Measurements from ENCODE around the gene OR13C8. TPM values are rescaled to one million over a fixed set of nuclear protein-coding genes. Genes with fewer than 3 reads are reported as not detected.
"Not testable (repeated sequence)": the region's sequence is repeated elsewhere in the genome, so short reads cannot be mapped to it uniquely, and the experiment has no call there.

Gene OR13C8, protein sequence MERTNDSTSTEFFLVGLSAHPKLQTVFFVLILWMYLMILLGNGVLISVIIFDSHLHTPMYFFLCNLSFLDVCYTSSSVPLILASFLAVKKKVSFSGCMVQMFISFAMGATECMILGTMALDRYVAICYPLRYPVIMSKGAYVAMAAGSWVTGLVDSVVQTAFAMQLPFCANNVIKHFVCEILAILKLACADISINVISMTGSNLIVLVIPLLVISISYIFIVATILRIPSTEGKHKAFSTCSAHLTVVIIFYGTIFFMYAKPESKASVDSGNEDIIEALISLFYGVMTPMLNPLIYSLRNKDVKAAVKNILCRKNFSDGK
- total RNA-seq: not detected
- long read RNA-seq: 0 reads

- DNase-seq (no peak), ATAC-seq (peak; percentile 22)
- intact Hi-C loops (cut with DNase I, micrococcal nuclease): no loop called here
Measured at GRCh38 chr9:104568868-104569267, at the start of gene OR13C8. Gene OR13C8, plus strand, starts transcription at chr9:104569168. Its CDS starts 0 bp downstream, at chr9:104569168.

DNA sequence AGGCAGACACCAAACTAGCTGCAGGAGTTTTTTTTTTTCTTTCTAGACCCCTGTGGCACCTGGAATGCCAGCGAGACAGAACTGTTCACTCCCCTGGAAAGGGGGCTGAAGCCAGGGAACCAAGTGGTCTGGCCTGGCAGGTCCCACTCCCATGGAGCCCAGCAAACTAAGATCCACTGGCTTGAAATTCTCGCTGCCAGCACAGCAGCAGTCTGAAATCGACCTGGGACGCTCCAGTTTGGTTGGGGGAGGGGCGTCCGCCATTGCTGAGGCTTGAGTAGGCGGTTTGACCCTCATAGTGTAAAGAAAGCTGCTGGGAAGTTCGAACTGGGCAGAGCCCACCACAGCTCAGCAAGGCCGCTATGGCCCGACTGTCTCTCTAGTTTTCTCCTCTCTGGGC, 48.7 kb upstream of the OR13C8 start:
- intact Hi-C loops (cut with DNase I, micrococcal nuclease); DNase-seq; ATAC-seq: not testable (repeated sequence)

- no peak for DNase-seq
- ATAC-seq: no peak
- intact Hi-C loops (cut with DNase I, micrococcal nuclease): no loop called here
Measured at GRCh38 chr9:104527109-104527508, 41.9 kb upstream of the OR13C8 start, which contains the start of gene OR13C4. Gene OR13C4, minus strand, starts transcription at chr9:104527209. Its CDS starts 0 bp downstream, at chr9:104527209.

DNA sequence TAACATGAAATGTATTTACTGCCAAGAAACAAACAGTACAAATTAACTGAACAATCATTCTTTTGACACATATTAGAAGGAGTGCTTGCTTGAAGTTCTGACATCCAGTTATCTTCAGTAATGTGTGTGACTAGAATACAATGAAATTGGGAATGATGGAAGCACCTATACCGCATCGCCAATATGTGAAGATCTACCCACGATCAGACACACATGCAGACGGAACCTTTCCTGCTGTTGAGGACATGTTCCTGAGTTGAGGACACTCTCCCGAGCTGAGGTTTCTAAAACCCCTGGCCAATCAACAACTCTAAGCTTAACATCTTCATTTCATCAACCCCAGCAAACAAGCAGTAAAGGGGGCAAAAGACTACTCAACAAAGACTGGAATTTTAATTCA, 32.2 kb upstream of the OR13C8 start, which contains the start of gene OR13C3:
Gene OR13C3 (minus strand): TSS at position 101 of the 400 bp plus-strand sequence. CDS start 133 bp downstream, outside the sequence.
- intact Hi-C loops (cut with DNase I, micrococcal nuclease): no loop called here
- DNase-seq (no peak), ATAC-seq (no peak)

DNA sequence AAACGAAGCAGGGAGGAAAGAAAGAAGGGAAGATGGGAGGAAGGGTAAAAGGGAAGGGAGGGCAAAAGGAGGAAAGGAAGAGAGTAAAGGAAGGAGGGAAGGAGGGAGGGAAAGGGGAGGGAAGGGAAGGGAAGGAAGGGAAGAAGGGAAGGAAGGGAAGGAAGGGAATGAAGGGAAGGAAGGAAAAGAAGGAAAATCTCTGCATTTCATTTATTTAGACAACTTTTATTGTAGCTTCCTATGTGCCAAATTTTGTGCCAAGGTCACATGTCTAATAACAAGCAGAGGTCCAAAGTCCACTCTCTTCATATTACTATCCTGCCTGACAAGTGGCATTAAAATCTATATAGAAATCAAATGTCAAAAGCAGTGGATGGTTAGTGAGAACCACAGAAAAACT, 29.7 kb upstream of the OR13C8 start:
- ATAC-seq (no peak), DNase-seq (no peak)
- intact Hi-C loops (cut with DNase I, micrococcal nuclease): no loop called here

GRCh38 chr9:104544644-104545043, 24.3 kb upstream of the OR13C8 start:
- intact Hi-C loops (cut with DNase I, micrococcal nuclease): no loop called here
- DNase-seq (no peak), ATAC-seq (no peak)

- intact Hi-C loops (cut with DNase I, micrococcal nuclease): no loop called here
- ATAC-seq (no peak), DNase-seq (no peak)
Measured at GRCh38 chr9:104553261-104553660, 15.7 kb upstream of the OR13C8 start.

GRCh38 chr9:104555521-104555920, 13.4 kb upstream of the OR13C8 start:
- no peak for DNase-seq
- intact Hi-C loops (cut with DNase I, micrococcal nuclease): no loop called here
- ATAC-seq: no peak

DNA sequence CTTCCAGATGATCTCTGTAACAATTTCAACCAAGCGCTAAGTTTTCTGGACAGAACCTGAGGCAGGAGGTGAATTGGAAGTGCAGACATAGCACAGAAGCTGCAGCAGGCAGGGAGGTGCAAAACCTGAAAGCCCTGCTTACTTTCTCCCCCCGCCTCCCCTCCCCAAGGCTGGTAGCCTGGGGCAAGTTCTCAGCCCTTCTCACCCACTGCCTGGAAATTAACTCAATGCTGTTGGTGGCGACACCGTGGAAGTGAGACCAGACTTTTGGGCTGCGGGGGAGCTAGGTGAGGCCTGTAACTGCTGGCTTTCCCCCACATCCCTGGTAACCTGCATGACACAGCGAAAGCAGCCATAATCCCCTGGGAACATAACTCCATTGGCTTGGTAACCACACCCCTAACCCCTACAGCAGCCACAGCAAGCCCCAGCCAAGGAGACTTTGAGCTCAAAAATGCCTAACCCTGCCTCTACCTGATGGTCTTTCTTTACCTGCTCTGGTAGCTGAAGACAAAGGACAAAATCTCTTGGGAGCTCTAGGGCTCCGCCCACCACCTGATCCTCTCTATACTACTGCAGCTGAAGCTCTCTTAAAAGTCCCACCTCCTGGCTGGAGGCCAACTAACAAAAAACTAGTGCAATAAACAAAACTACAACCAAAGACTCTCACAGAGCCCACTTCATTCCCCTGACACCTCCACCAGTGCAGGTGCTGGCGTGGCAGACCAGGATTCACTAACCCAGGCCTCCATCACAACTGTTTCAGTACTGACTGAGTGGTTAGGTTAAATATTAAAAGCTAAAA, 11.9 kb upstream of the OR13C8 start:
- no peak for DNase-seq
- intact Hi-C loops (cut with DNase I, micrococcal nuclease): no loop called here
- no peak for ATAC-seq

GRCh38 chr9:104564358-104564757, 4.6 kb upstream of the OR13C8 start:
- ATAC-seq: no peak
- no peak for DNase-seq
- intact Hi-C loops (cut with DNase I, micrococcal nuclease): no loop called here

DNA sequence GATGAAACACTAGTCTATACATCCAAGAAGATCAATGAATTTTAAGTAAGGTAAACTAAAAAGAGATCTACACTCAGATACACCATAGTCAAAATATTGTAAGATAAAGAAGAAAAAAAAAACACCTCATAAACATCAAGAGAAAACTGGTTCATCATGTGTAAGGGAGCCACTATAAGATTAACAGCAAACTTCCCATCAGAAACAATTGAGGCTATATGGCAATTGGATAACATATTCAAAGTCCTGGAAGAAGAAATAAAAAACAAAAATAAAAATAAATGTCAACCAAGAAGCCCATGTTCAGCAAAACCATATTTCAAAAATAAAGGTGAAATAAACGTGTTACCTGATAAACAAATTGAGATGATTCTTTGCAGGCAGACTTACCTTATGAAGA, 3.6 kb downstream of the OR13C8 start:
- DNase-seq (no peak), ATAC-seq (no peak)
- intact Hi-C loops (cut with DNase I, micrococcal nuclease): no loop called here

- ATAC-seq (no peak), DNase-seq (no peak)
- intact Hi-C loops (cut with DNase I, micrococcal nuclease): no loop called here
Measured at GRCh38 chr9:104575456-104575855, 6.5 kb downstream of the OR13C8 start.

- ATAC-seq (no peak), DNase-seq (no peak)
- intact Hi-C loops (cut with DNase I, micrococcal nuclease): no loop called here
Measured at GRCh38 chr9:104577263-104577662, 8.3 kb downstream of the OR13C8 start.

GRCh38 chr9:104580562-104580961, 11.6 kb downstream of the OR13C8 start:
- no peak for DNase-seq
- ATAC-seq: no peak
- intact Hi-C loops (cut with DNase I, micrococcal nuclease): no loop called here

DNA sequence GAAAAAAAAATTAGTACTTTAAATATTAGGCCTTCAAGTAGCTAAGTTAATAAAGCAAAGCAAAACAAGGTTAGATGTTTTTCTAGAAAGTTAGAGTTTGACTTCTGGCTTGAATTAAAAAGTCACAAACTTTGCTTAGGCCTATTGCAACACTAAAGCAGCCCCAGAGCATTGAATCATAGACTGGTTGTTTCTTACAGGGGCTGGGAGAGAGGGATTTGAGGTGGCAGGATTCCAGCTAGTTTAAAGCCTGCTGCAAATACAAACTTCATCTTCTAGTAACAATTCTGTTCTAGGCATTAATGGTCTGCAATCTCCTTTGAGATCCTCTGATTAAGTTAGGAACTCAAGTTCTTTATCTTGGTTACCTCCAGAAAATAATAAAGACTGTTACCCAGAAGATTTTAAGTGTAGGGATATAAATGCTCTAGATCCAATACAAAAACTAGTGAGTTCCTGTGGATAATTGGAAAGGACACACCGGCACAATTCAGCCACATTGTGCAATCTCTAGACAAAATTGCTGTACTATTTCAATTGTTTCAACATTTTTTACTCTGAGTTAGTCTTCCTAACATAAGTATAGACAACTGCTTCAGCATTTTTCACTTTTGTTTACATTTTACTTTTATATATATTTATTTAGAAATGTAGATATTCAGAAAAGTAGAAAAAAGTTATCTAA, 17.7 kb downstream of the OR13C8 start:
- ATAC-seq (no peak), DNase-seq (no peak)
- intact Hi-C loops (cut with DNase I, micrococcal nuclease): no loop called here

GRCh38 chr9:104589626-104590025, 20.7 kb downstream of the OR13C8 start:
- intact Hi-C loops (cut with DNase I, micrococcal nuclease): no loop called here
- DNase-seq (no peak), ATAC-seq (no peak)

GRCh38 chr9:104598749-104599148, 29.8 kb downstream of the OR13C8 start:
- ATAC-seq; DNase-seq; intact Hi-C loops (cut with DNase I, micrococcal nuclease): not testable (repeated sequence)

DNA sequence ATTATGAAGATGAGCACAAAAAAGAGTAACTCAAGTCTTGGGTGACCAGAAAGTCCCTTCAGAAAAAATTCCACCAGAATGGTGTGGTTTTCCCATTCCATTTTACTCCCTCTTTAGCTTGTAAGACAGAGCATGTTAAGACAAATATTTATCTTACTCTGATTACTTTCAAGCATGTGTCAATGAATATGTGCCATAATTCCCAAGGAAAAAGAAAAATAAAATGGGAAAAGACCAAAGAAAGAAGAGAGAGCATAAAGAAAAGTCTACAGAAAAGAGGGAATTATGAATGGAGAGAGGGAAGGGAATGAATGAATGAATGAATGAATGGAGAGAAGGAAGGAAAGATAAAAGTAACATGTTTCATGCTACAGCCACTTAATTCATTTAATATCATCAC, 30.3 kb downstream of the OR13C8 start, which contains the start of gene OR13C5:
Gene OR13C5 (minus strand): TSS at position 101 of the 400 bp plus-strand sequence. CDS start 0 bp downstream, at position 101.
- DNase-seq; intact Hi-C loops (cut with DNase I, micrococcal nuclease); ATAC-seq: not testable (repeated sequence)

GRCh38 chr9:104604801-104605200, 35.8 kb downstream of the OR13C8 start:
- DNase-seq (no peak), ATAC-seq (no peak)
- intact Hi-C loops (cut with DNase I, micrococcal nuclease): no loop called here
